H1 (cell line): ENCODE data around the gene ANK3. TPM values are rescaled to one million over a fixed set of nuclear protein-coding genes. Genes with fewer than 3 reads are reported as not detected.

Experiments
- CTCF ChIA-PET: fragments of 300-600 bp; sonication (Branson Sonifier 250); formaldehyde crosslinking; loops from one replicate; lab custom pipeline; 2021; ENCODE audit not compliant: partially characterized antibody; lab: Charles Lee
- POLR2A ChIA-PET: fragments of 300-600 bp; sonication (Branson Sonifier 250); formaldehyde crosslinking; loops from one replicate; lab custom pipeline; 2021; ENCODE audit warnings: inconsistent platforms; ENCODE audit not compliant: partially characterized antibody; lab: Charles Lee
- DNase-seq, 2 experiments: peaks; one replicate each; pipeline versions ENCODE4 v3.0.0 to v3.0.0-alpha.2; 2010 to 2022; ENCODE audit warnings: low spot score in 2 of 2, low read depth in 1 of 2, mixed read lengths in 1 of 2
- FAIRE-seq: peaks from 2 replicates; lab custom pipeline; 2011; peaks lifted over from hg19 to GRCh38; lab: Jason Lieb, UNC
- H2AFZ ChIP-seq: 2 replicates; pipeline ENCODE4 v1.8.1; 2012; ENCODE audit warnings: low read length, inconsistent platforms
- H2AK5ac ChIP-seq: 2 replicates; pipeline ENCODE4 v1.6.1; 2013; ENCODE audit warnings: low read depth, low read length
- H2BK120ac ChIP-seq: replicated peaks from 2 replicates; pipeline ENCODE3; 2013; ENCODE audit warnings: low read depth, low read length, inconsistent platforms
- H2BK12ac ChIP-seq: 2 replicates; pipeline ENCODE4 v1.6.1; 2013; ENCODE audit warnings: low read depth, low read length
- H2BK15ac ChIP-seq: 2 replicates; pipeline ENCODE4 v1.6.1; 2013; ENCODE audit warnings: low read length
- H2BK20ac ChIP-seq: 2 replicates; pipeline ENCODE4 v1.6.1; 2013; ENCODE audit warnings: low read length
- H2BK5ac ChIP-seq: 2 replicates; pipeline ENCODE4 v1.6.1; 2013; ENCODE audit warnings: low read depth, low read length
- H3K14ac ChIP-seq: 2 replicates; pipeline ENCODE4 v1.6.1; 2013; ENCODE audit warnings: inconsistent platforms; ENCODE audit not compliant: insufficient read length
- H3K18ac ChIP-seq: 2 replicates; pipeline ENCODE4 v1.6.1; 2013; ENCODE audit warnings: low read length; ENCODE audit errors: extremely low read depth
- H3K23ac ChIP-seq: 2 replicates; pipeline ENCODE4 v1.6.1; 2013; ENCODE audit warnings: inconsistent platforms; ENCODE audit not compliant: insufficient read length
- H3K23me2 ChIP-seq: 2 replicates; pipeline ENCODE4 v1.6.1; 2013; ENCODE audit warnings: low read depth, low read length
- H3K27ac ChIP-seq: 2 replicates; pipeline ENCODE4 v1.6.1; 2011; ENCODE audit warnings: low read depth, low read length, inconsistent platforms
- H3K27me3 ChIP-seq, 4 experiments: replicated peaks in 1 of 4; 1 replicate in 1 of 4; 2 replicates in 3 of 4; pipeline versions ENCODE4 v1.6.1 to v1.8.1; 2011 to 2013; ENCODE audit warnings: low read length in 3 of 4, mild to moderate bottlenecking in 3 of 4, inconsistent platforms in 2 of 4, mixed read lengths in 2 of 4, moderate library complexity in 1 of 4; ENCODE audit not compliant: control insufficient read depth in 3 of 4, insufficient read depth in 3 of 4; ENCODE audit errors: extremely low read depth in 1 of 4
- H3K36me3 ChIP-seq, 4 experiments: 2 replicates each; pipeline versions ENCODE4 v1.6.1 to v1.8.1; 2011 to 2013; ENCODE audit warnings: mild to moderate bottlenecking in 4 of 4, low read length in 3 of 4, moderate library complexity in 2 of 4, control low read depth in 1 of 4, inconsistent platforms in 1 of 4; ENCODE audit not compliant: insufficient read depth in 4 of 4, control insufficient read depth in 2 of 4
- H3K4ac ChIP-seq: replicated peaks from 2 replicates; pipeline ENCODE3; 2013; ENCODE audit warnings: low read length, low read depth, mixed read lengths, inconsistent platforms; ENCODE audit not compliant: insufficient read length
- H3K4me1 ChIP-seq, 4 experiments: replicated peaks in 1 of 4; 1 replicate in 1 of 4; 2 replicates in 3 of 4; pipeline versions ENCODE4 v1.6.1 to v1.8.1; 2011 to 2013; ENCODE audit warnings: low read length in 3 of 4, inconsistent platforms in 2 of 4, mixed read lengths in 1 of 4; ENCODE audit not compliant: insufficient read depth in 4 of 4, control insufficient read depth in 3 of 4
- H3K4me2 ChIP-seq, 2 experiments: 2 replicates each; pipeline versions ENCODE4 v1.6.1 to v1.8.1; 2011 to 2013; ENCODE audit warnings: low read depth in 2 of 2, low read length in 2 of 2, control low read depth in 1 of 2, inconsistent platforms in 1 of 2, mild to moderate bottlenecking in 1 of 2; ENCODE audit not compliant: insufficient read depth in 1 of 2
- H3K4me3 ChIP-seq, 4 experiments: fragments of 200-600, 300-600 bp in 1 of 4; sonication (generic), shearing (Covaris generic), sonication (Bioruptor Twin) in 1 of 4; 2 replicates each; pipeline versions ENCODE4 v1.5.1 to v1.8.1; 2011 to 2016; ENCODE audit warnings: low read length in 4 of 4, low read depth in 3 of 4, control low read depth in 2 of 4, inconsistent platforms in 2 of 4, mild to moderate bottlenecking in 2 of 4, mixed read lengths in 1 of 4, moderate library complexity in 1 of 4; ENCODE audit not compliant: insufficient read depth in 2 of 4; ENCODE audit errors: extremely low read depth in 1 of 4
- H3K56ac ChIP-seq: replicated peaks from 2 replicates; pipeline ENCODE3; 2013; ENCODE audit warnings: low read depth, mild to moderate bottlenecking, mixed read lengths, low read length, inconsistent platforms; ENCODE audit not compliant: insufficient read length
- H3K79me1 ChIP-seq: 2 replicates; pipeline ENCODE4 v1.6.1; 2013; ENCODE audit warnings: low read depth, low read length, control low read depth
- H3K79me2 ChIP-seq, 2 experiments: 2 replicates each; pipeline versions ENCODE4 v1.6.1 to v1.8.1; 2012 to 2013; ENCODE audit warnings: low read length in 2 of 2, mild to moderate bottlenecking in 2 of 2, inconsistent platforms in 1 of 2; ENCODE audit not compliant: insufficient read depth in 2 of 2, control insufficient read depth in 1 of 2
- H3K9ac ChIP-seq, 4 experiments: replicated peaks in 1 of 4; 1 replicate in 1 of 4; 2 replicates in 3 of 4; pipeline versions ENCODE4 v1.6.1 to v1.8.1; 2011 to 2013; ENCODE audit warnings: low read depth in 3 of 4, low read length in 3 of 4, control low read depth in 2 of 4, mild to moderate bottlenecking in 2 of 4, moderate library complexity in 2 of 4, inconsistent platforms in 1 of 4; ENCODE audit errors: extremely low read depth in 1 of 4
- H3K9me3 ChIP-seq, 2 experiments: 2 replicates each; pipeline versions ENCODE4 v1.6.1 to v1.8.1; 2012 to 2013; ENCODE audit warnings: mild to moderate bottlenecking in 2 of 2, moderate library complexity in 2 of 2, control low read depth in 1 of 2, inconsistent platforms in 1 of 2, low read depth in 1 of 2, low read length in 1 of 2, mixed read lengths in 1 of 2; ENCODE audit not compliant: insufficient read depth in 2 of 2
- H4K20me1 ChIP-seq, 2 experiments: replicated peaks in 1 of 2; 2 replicates each; pipeline versions ENCODE3 to v1.8.1; 2011 to 2013; ENCODE audit warnings: inconsistent platforms in 2 of 2, low read length in 2 of 2, mild to moderate bottlenecking in 1 of 2; ENCODE audit not compliant: insufficient read depth in 2 of 2, control insufficient read depth in 1 of 2
- H4K5ac ChIP-seq: 2 replicates; pipeline ENCODE4 v1.6.1; 2013; ENCODE audit warnings: low read length, low read depth, mixed read lengths, inconsistent platforms; ENCODE audit not compliant: insufficient read length
- H4K8ac ChIP-seq: 2 replicates; pipeline ENCODE4 v1.8.0; 2013; ENCODE audit warnings: mild to moderate bottlenecking, moderate library complexity, low read length, inconsistent platforms; ENCODE audit not compliant: insufficient read depth; ENCODE audit errors: extremely low read depth
- H4K91ac ChIP-seq: replicated peaks from 2 replicates; pipeline ENCODE3; 2013; ENCODE audit warnings: low read length, mixed read lengths, inconsistent platforms; ENCODE audit not compliant: insufficient read length
- BACH1 ChIP-seq: IDR thresholded peaks from 2 replicates; pipeline ENCODE4 v1.6.1; 2012; ENCODE audit warnings: low read length, improper control_type of control experiment
- CHD2 ChIP-seq: IDR thresholded peaks from 2 replicates; pipeline ENCODE4 v1.6.1; 2012; ENCODE audit warnings: low read length, improper control_type of control experiment
- EGR1 ChIP-seq: IDR thresholded peaks from 2 replicates; pipeline ENCODE4 v1.6.1; 2011; ENCODE audit warnings: low read depth, low read length, borderline replicate concordance
- EP300 ChIP-seq, 2 experiments: IDR thresholded peaks; 1 replicate in 1 of 2; 2 replicates in 1 of 2; pipeline ENCODE4 v1.6.1; 2011 to 2012; ENCODE audit warnings: low read depth in 2 of 2, low read length in 2 of 2, mild to moderate bottlenecking in 2 of 2, borderline replicate concordance in 1 of 2, inconsistent platforms in 1 of 2, moderate library complexity in 1 of 2
- NRF1 ChIP-seq: IDR thresholded peaks from 2 replicates; pipeline ENCODE4 v1.6.1; 2011; ENCODE audit warnings: mild to moderate bottlenecking, low read depth, low read length, improper control_type of control experiment
- SP2 ChIP-seq: IDR thresholded peaks from 2 replicates; pipeline ENCODE4 v1.6.1; 2012; ENCODE audit warnings: mild to moderate bottlenecking, low read length, inconsistent platforms
- SRF ChIP-seq: IDR thresholded peaks from 2 replicates; pipeline ENCODE4 v1.6.1; 2011; ENCODE audit warnings: mild to moderate bottlenecking, low read depth, low read length, moderate library complexity
- TBP ChIP-seq: IDR thresholded peaks from 2 replicates; pipeline ENCODE4 v1.6.1; 2011; ENCODE audit warnings: low read depth, low read length, improper control_type of control experiment
- WGBS, 2 experiments: shearing (Covaris generic) in 1 of 2; methylation state at CpG; one replicate each; pipeline versions ENCODE4 v1.1.6 to v1.1.7; 2013 to 2015; ENCODE audit warnings: low lambda C conversion rate in 2 of 2, mixed read lengths in 2 of 2, inconsistent platforms in 1 of 2, low coverage in 1 of 2, missing lambda C conversion rate in 1 of 2; ENCODE audit not compliant: insufficient replicate concordance in 2 of 2, insufficient coverage in 1 of 2, insufficient read length in 1 of 2; ENCODE audit errors: extremely low coverage in 1 of 2, missing lambda C conversion rate in 1 of 2; 5-methylcytosine and 5-hydroxymethylcytosine counted together
- polyA plus RNA-seq, 7 experiments: library from polyadenylated mRNA; depleted of rRNA in 3 of 7; stranded (reverse) in 5 of 7; unstranded in 2 of 7; fragments of >200 nt in 5 of 7; fragments of 200-250 nt in 2 of 7; gene quantifications; 1 replicate in 5 of 7; 2 replicates in 1 of 7; 4 replicates in 1 of 7; pipeline versions ENCODE4 v1.2.1 to v1.2.3, GENCODE V29; 2011 to 2013; ENCODE audit warnings: missing spikeins in 2 of 7, mixed read lengths in 2 of 7
- total RNA-seq: library from RNA; stranded (reverse); fragmentation: NEBNext Ultra II Directional; extraction: Animal tissue kit (Norgen Biotek cat#: 25700); gene quantifications from 2 replicates; pipeline ENCODE4 v1.2.1, GENCODE V29; 2021

Gene ANK3
- total and polyA plus RNA-seq, 2 of the 8 experiments (the other 6 are each of a cell fraction or from before 2014, with no cell fraction given) = 18.1 to 67.9 TPM

DNA sequence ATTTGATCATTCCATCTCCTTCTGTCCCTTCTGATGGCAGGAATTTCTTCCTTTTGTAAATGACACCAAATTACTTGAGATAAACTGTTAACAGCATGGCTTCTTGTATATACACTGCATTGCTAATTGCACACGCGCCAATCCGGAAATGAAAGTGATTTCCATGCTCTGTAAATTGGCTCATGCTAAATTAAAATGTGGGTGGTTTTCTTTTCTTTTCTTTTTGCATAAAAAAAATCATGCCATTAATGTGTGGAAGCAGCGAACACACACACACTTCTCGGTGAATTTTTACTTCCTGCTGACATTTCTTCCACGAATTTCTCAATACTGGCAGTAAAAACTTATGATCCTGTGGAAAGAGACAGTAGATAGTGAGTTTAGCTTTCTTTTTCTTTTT lies 360.2 kb downstream of the ANK3 start:
- Histone ChIP-seq H3K79me1 (no peaks in the 10 kb centered on the region), H3K4ac (no peak overlapping the region), H4K8ac (no peak overlapping the region), H3K56ac (no peak overlapping the region), H3K14ac (no peak overlapping the region), H2AFZ (no peak overlapping the region), H2BK5ac (no peak overlapping the region), H3K36me3 (no peaks in the 10 kb centered on the region), H2BK15ac (no peak overlapping the region), H3K27ac (no peak overlapping the region), H3K23ac (no peak overlapping the region), H2BK20ac (no peak overlapping the region), H3K9ac (no peak overlapping the region), H4K91ac (no peak overlapping the region), H3K4me2 (no peak overlapping the region), H3K23me2 (no peaks in the 10 kb centered on the region), H3K18ac (no peak overlapping the region), H2AK5ac (no peak overlapping the region), H2BK12ac (no peak overlapping the region), H4K5ac (no peak overlapping the region), H3K4me3 (no peak overlapping the region), H3K9me3 (no peaks in the 10 kb centered on the region), H4K20me1 (no peaks in the 10 kb centered on the region), H3K4me1 (peaks cover 0 to 4% (median 1%) of the 10 kb centered on the region in 4 experiments; a peak in 3 of 7 replicates), H3K27me3 (no peaks in the 10 kb centered on the region), H3K79me2 (no peaks in the 10 kb centered on the region), H2BK120ac (no peak overlapping the region)
- ChIA-PET CTCF (interaction anchor here (0.9 to 3.1 kb wide), 3 partner anchors 7 to 409 kb away, joined by 3 to 11 read pairs (median 7); no protein-coding TSS in a partner anchor), POLR2A (no interaction called here)
- DNase-seq = no peak
- FAIRE-seq = no peak
- TF ChIP-seq SRF = no peak
- no peak for TF ChIP-seq NRF1
- TF ChIP-seq EP300 (IDR thresholded peaks at IDR 0.05; ENCODE audit: borderline replicate concordance in 1 of 2, low read depth in 2 of 2, low read length in 2 of 2) = no peak
- TF ChIP-seq EGR1 = no peak
- no peak for TF ChIP-seq BACH1
- TF ChIP-seq TBP = no peak
- TF ChIP-seq SP2 = no peak
- TF ChIP-seq CHD2 = no peak
- WGBS, 2 experiments = 93% methylated on average over 6 of the region's 6 CpGs; no CpG with 5 or more reads in 1 of the 2 experiments
